Epithelial cell of proximal tubule (primary cell): ENCODE data around the gene TAF6. TPM values are rescaled to one million over a fixed set of nuclear protein-coding genes. Genes with fewer than 3 reads are reported as not detected.

Source experiments
- DNase-seq: peaks from one replicate; pipeline ENCODE4 v3.0.0-alpha.2; 2011; ENCODE audit warnings: low read depth
- H3K4me3 ChIP-seq: 2 replicates; pipeline ENCODE4 v1.5.1; 2011; ENCODE audit warnings: low read depth, mild to moderate bottlenecking, low read length
- total RNA-seq: library from RNA; depleted of rRNA; stranded (reverse); fragments of >200 nt; gene quantifications from 2 replicates; pipeline ENCODE4 v1.2.3, GENCODE V29; 2015
- TF ChIP-seq, protein P1 (sequence below): conservative IDR thresholded peaks from 2 replicates; pipeline ENCODE4 v1.5.1; 2012; ENCODE audit warnings: low read depth, mild to moderate bottlenecking, low read length

TAF6 gene
- total RNA-seq, 1 donor from 2014 or later = 62.8 TPM

DNA sequence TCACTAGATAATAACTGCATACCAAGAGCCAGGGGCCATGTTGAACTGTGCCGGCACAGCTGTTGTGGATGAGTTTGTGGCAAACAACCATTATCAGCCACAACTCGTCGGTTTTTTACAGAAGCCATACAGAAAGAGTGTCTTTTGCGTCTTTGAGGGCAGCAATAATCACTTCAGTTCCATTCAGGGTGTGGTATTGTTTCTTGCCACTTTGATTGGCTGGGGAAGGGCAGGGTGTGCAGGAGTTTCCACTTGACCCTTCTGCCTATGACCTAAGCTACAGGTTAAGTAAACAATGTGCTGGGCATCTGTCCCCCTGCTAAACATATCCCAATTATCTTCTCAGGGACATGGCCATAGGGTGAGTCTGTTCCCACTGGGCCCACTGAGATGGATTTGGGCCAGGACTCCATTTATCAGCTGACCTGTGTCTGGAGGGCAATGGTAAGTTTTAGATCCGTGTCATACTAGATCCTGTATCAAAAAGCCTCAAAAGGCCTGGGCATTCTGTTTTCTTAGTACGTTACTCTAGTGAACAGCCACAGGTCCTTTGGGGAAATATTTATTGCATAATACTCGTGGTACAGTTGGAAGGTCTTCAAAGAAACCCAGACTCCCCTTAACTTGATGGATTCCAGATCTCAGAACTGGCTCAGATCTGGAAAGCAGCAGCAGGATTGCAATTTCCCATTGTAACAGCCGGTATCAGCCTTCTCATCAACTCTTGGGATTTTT, 53.5 kb downstream of the TAF6 start:
- DNase-seq = no peak
- no peak overlapping the region for H3K4me3 ChIP-seq
- TF ChIP-seq, protein P1, sequence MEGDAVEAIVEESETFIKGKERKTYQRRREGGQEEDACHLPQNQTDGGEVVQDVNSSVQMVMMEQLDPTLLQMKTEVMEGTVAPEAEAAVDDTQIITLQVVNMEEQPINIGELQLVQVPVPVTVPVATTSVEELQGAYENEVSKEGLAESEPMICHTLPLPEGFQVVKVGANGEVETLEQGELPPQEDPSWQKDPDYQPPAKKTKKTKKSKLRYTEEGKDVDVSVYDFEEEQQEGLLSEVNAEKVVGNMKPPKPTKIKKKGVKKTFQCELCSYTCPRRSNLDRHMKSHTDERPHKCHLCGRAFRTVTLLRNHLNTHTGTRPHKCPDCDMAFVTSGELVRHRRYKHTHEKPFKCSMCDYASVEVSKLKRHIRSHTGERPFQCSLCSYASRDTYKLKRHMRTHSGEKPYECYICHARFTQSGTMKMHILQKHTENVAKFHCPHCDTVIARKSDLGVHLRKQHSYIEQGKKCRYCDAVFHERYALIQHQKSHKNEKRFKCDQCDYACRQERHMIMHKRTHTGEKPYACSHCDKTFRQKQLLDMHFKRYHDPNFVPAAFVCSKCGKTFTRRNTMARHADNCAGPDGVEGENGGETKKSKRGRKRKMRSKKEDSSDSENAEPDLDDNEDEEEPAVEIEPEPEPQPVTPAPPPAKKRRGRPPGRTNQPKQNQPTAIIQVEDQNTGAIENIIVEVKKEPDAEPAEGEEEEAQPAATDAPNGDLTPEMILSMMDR = no peak

DNA sequence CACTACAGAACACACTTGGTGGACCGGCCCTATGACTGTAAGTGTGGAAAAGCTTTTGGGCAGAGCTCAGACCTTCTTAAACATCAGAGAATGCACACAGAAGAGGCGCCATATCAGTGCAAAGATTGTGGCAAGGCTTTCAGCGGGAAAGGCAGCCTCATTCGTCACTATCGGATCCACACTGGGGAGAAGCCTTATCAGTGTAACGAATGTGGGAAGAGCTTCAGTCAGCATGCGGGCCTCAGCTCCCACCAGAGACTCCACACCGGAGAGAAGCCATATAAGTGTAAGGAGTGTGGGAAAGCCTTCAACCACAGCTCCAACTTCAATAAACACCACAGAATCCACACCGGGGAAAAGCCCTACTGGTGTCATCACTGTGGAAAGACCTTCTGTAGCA, 55.0 kb downstream of the TAF6 start:
- no peak overlapping the region for H3K4me3 ChIP-seq
- TF ChIP-seq, protein P1 = no peak
- no peak for DNase-seq

DNA sequence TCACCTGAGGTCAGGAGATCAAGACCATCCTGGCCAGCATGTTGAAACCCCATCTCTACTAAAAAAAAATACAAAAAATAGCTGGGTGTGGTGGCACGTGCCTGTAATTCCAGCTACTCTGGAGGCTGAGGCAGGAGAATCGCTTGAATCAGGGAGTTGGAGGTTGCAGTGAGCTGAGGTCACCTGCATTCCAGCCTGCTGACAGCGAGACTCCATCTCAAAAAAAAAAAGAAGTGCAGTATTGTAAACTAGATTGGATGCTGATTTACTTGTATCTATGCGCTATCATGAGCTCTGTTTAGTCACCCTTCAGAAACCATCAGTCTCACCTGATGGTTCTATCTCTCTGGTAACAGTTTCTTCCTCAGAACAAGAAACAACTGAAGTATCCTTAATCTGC, 55.8 kb downstream of the TAF6 start:
- no peak overlapping the region for H3K4me3 ChIP-seq
- TF ChIP-seq, protein P1 = no peak
- DNase-seq = no peak

DNA sequence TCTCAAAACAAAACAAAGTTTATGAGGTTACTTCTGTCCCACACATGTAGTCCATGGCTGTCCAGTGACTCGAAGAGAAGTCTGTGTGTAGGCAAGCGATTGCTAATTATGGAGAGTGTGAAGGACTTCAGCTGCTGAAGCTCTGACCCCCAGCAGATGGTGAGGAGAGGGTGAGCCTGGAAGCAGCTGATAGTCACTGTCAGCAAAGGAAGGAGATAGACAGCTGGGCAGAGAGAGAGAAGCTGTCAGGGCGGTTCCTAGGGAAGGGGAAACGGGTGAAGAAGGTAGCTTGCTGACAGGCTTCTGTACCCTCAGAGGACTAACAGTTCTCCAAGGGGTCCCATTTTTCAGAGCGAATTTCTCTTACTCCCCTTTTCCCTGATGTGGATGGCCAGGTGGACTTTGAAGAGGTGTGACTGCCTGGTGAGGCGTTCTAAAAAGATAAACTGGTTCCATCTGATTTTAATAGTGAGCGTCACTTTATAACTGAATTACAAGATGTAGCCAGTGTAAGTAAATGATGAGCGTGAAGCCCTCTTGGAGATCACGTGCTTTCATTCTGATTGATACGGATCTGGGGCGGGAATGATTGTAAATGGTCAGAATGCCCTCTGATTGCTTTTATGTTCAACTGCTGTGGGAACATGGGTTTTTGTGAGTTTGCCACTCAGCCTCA, 57.5 kb downstream of the TAF6 start:
- no peak overlapping the region for H3K4me3 ChIP-seq
- TF ChIP-seq, protein P1 = no peak
- no peak for DNase-seq

DNA sequence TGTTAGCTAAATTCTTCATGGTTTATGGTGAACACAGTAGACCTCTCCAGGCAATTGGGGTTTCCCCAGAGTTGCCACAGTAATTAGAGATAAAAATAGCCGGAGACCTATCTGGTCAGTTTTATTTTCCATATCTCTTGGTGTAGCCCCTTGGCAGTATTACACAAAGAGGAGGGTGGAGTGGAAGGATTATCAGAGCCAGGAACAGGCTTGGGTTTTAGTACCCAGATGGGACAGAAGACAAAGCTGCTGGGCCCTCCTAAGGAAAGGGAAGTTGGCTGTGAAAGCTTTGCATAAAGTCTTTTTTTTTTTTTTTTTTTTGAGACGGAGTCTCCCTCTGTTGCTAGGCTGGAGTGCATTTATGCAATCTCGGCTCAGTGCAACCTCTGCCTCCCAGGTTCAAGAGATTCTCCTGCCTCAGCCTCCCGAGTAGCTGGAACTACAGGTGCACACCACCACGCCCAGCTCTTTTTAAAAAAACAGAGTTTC, 59.9 kb downstream of the TAF6 start:
- no peak for DNase-seq
- TF ChIP-seq, protein P1 = no peak
- H3K4me3 ChIP-seq = no peak overlapping the region

Other genes with a start within 250 kb of the TAF6 start
- gene OR2AE1, start 242.3 kb downstream of the TAF6 start, total RNA-seq = not detected in 2 replicates
- gene TRIM4, start 199.8 kb downstream of the TAF6 start, total RNA-seq = 8.4 and 18.7 TPM in 2 replicates
- not detected in 2 replicates for gene GJC3, start 189.7 kb downstream of the TAF6 start, total RNA-seq
- not detected in 2 replicates for gene AZGP1, start 143.3 kb downstream of the TAF6 start, total RNA-seq
- 7.6 and 10.6 TPM in 2 replicates for gene ZKSCAN1, start 103.8 kb downstream of the TAF6 start, total RNA-seq
- gene ZSCAN21, start 69.6 kb downstream of the TAF6 start, total RNA-seq = 2.4 and 10.7 TPM in 2 replicates
- gene ZNF3, start 37.6 kb downstream of the TAF6 start, total RNA-seq = 16.6 and 20.3 TPM in 2 replicates
- gene COPS6, start 30.4 kb downstream of the TAF6 start, total RNA-seq = 39.9 and 73.2 TPM in 2 replicates
- 188 and 355 TPM in 2 replicates for gene MCM7, start 18.0 kb downstream of the TAF6 start, total RNA-seq
- 11.5 and 25.2 TPM in 2 replicates for gene AP4M1, start 17.7 kb downstream of the TAF6 start, total RNA-seq
- 8.8 and 10.1 TPM in 2 replicates for gene CNPY4, start 276 bp upstream of the TAF6 start, total RNA-seq
- gene MBLAC1, start 7.6 kb upstream of the TAF6 start, total RNA-seq = 2.6 and 3.7 TPM in 2 replicates
- gene LAMTOR4, start 29.6 kb upstream of the TAF6 start, total RNA-seq = 201 and 232 TPM in 2 replicates
- gene TRAPPC14, start 39.4 kb upstream of the TAF6 start, total RNA-seq = 9.4 and 14.9 TPM in 2 replicates
- gene GAL3ST4, start 49.3 kb upstream of the TAF6 start, total RNA-seq = 0.58 and 6.7 TPM in 2 replicates
- 4.1 and 11.0 TPM in 2 replicates for gene GPC2, start 58.0 kb upstream of the TAF6 start, total RNA-seq
- gene STAG3, start 58.6 kb upstream of the TAF6 start, total RNA-seq = 0.22 and 0.69 TPM in 2 replicates
- not detected in 2 replicates for gene PVRIG, start 100.6 kb upstream of the TAF6 start, total RNA-seq
- gene SPDYE3, start 188.3 kb upstream of the TAF6 start, total RNA-seq = not detected in 2 replicates
- 14.3 and 14.5 TPM in 2 replicates for gene PILRB, start 238.8 kb upstream of the TAF6 start, total RNA-seq